ENCODE results near the gene CDC25B. TPM values are rescaled to one million over a fixed set of nuclear protein-coding genes. Genes with fewer than 3 reads are reported as not detected.

The CDC25B gene
- total and polyA plus RNA-seq, 2 of the 13 experiments (the other 11 are each of a cell fraction or from before 2014, with no cell fraction given): 14.5 to 19.4 TPM

DNA sequence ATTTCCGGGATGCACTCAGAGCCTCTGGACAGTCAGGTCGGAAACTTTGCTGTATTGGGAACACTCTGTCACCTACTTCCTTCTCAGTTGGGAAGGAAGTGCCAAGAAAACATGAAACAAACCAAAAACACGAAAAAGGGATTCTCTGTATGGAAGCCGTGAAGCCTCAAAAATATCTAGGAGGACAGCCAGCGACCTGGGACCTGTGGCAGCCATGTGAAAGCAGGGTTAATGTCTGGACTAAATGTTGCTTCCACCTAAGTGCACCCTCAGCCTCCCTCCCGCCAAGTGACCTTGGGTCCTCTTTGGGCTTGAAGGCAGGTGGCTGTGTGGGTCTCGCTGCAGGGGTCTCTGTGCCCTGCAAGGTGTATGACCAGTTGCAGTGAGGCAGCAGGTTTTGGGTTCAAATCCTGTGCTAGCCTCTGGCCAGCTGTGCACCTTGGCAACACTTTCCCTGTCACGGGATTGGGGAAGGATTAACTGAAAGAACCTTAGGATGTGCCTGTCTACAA is 51.4 kb downstream of the CDC25B start (continued):
- TF ChIP-seq KAT7 (CRISPR knock-in tag; IDR thresholded peaks at IDR 0.05; ENCODE audit: borderline replicate concordance) (0 out of 2 replicates have a peak, but pooled peaks have one; percentile 9), PPARG (CRISPR knock-in tag; conservative IDR thresholded peaks at IDR 0.05) (no peak), ZNF10 (CRISPR knock-in tag; IDR thresholded peaks at IDR 0.05; ENCODE audit: borderline replicate concordance, low read depth) (0 out of 2 replicates have a peak, but pooled peaks have one; percentile 14), ZKSCAN8 (CRISPR knock-in tag; IDR thresholded peaks at IDR 0.05; ENCODE audit: borderline replicate concordance) (0 out of 2 replicates have a peak, but pooled peaks have one; percentile 13), RAD21 (CRISPR knock-in tag; IDR thresholded peaks at IDR 0.05) (no peak), TEAD3 (CRISPR knock-in tag; optimal IDR thresholded peaks at IDR 0.05; ENCODE audit: borderline replicate concordance) (peak; percentile 28), MZF1 (CRISPR knock-in tag; IDR thresholded peaks at IDR 0.05; ENCODE audit: borderline replicate concordance) (peak; percentile 83; the same call in 1 of the 2 replicates), NFATC3 (CRISPR knock-in tag; IDR thresholded peaks at IDR 0.05) (0 out of 2 replicates have a peak, but pooled peaks have one; percentile 35), AHR (CRISPR knock-in tag; IDR thresholded peaks at IDR 0.05) (no peak), ONECUT2 (CRISPR knock-in tag; IDR thresholded peaks at IDR 0.05) (no peak), ZC3H4 (CRISPR knock-in tag; IDR thresholded peaks at IDR 0.05; ENCODE audit: borderline replicate concordance) (peak; percentile 55; the same call in 1 of the 2 replicates), TSC22D2 (CRISPR knock-in tag; IDR thresholded peaks at IDR 0.05; ENCODE audit: borderline replicate concordance) (0 out of 2 replicates have a peak, but pooled peaks have one; percentile 1), ZMAT3 (CRISPR knock-in tag; conservative IDR thresholded peaks at IDR 0.05) (0 out of 2 replicates have a peak, but pooled peaks have one; percentile 1), ZKSCAN5 (CRISPR knock-in tag; IDR thresholded peaks at IDR 0.05) (0 out of 2 replicates have a peak, but pooled peaks have one; percentile 61), ZNF768 (CRISPR knock-in tag; IDR thresholded peaks at IDR 0.05) (peak; percentile 85), RAD51 (IDR thresholded peaks at IDR 0.05; ENCODE audit: borderline replicate concordance) (no peak)
- TF ChIP-seq, protein P1, sequence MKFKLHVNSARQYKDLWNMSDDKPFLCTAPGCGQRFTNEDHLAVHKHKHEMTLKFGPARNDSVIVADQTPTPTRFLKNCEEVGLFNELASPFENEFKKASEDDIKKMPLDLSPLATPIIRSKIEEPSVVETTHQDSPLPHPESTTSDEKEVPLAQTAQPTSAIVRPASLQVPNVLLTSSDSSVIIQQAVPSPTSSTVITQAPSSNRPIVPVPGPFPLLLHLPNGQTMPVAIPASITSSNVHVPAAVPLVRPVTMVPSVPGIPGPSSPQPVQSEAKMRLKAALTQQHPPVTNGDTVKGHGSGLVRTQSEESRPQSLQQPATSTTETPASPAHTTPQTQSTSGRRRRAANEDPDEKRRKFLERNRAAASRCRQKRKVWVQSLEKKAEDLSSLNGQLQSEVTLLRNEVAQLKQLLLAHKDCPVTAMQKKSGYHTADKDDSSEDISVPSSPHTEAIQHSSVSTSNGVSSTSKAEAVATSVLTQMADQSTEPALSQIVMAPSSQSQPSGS (CRISPR knock-in tag; IDR thresholded peaks at IDR 0.05): peak; percentile 5; the same call in 1 of the 2 replicates
- TF ChIP-seq, protein P2, sequence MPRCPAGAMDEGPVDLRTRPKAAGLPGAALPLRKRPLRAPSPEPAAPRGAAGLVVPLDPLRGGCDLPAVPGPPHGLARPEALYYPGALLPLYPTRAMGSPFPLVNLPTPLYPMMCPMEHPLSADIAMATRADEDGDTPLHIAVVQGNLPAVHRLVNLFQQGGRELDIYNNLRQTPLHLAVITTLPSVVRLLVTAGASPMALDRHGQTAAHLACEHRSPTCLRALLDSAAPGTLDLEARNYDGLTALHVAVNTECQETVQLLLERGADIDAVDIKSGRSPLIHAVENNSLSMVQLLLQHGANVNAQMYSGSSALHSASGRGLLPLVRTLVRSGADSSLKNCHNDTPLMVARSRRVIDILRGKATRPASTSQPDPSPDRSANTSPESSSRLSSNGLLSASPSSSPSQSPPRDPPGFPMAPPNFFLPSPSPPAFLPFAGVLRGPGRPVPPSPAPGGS (CRISPR knock-in tag; IDR thresholded peaks at IDR 0.05): peak; percentile 65
- TF ChIP-seq, protein P3, sequence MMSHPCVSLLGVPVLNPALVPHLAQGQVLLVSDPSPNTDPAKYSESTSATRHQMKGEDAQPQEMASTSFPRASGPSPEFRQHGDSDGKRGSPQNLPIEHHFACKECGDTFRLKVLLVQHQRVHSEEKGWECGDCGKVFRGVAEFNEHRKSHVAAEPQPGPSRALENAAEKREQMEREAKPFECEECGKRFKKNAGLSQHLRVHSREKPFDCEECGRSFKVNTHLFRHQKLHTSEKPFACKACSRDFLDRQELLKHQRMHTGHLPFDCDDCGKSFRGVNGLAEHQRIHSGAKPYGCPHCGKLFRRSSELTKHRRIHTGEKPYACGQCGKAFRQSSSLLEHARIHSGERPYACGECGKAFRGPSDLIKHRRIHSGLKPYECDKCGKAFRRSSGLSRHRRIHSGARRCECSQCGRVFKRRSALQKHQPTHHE (CRISPR knock-in tag; IDR thresholded peaks at IDR 0.05; ENCODE audit: borderline replicate concordance): no peak
- TF ChIP-seq, protein P4, sequence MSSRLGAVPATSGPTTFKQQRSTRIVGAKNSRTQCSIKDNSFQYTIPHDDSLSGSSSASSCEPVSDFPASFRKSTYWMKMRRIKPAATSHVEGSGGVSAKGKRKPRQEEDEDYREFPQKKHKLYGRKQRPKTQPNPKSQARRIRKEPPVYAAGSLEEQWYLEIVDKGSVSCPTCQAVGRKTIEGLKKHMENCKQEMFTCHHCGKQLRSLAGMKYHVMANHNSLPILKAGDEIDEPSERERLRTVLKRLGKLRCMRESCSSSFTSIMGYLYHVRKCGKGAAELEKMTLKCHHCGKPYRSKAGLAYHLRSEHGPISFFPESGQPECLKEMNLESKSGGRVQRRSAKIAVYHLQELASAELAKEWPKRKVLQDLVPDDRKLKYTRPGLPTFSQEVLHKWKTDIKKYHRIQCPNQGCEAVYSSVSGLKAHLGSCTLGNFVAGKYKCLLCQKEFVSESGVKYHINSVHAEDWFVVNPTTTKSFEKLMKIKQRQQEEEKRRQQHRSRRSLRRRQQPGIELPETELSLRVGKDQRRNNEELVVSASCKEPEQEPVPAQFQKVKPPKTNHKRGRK (CRISPR knock-in tag; IDR thresholded peaks at IDR 0.05): no peak
- TF ChIP-seq, protein P5, sequence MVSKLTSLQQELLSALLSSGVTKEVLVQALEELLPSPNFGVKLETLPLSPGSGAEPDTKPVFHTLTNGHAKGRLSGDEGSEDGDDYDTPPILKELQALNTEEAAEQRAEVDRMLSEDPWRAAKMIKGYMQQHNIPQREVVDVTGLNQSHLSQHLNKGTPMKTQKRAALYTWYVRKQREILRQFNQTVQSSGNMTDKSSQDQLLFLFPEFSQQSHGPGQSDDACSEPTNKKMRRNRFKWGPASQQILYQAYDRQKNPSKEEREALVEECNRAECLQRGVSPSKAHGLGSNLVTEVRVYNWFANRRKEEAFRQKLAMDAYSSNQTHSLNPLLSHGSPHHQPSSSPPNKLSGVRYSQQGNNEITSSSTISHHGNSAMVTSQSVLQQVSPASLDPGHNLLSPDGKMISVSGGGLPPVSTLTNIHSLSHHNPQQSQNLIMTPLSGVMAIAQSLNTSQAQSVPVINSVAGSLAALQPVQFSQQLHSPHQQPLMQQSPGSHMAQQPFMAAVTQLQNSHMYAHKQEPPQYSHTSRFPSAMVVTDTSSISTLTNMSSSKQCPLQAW (CRISPR knock-in tag; IDR thresholded peaks at IDR 0.05): peak; percentile 74

Data from HepG2 (cell line).